SK-N-SH (cell line): ENCODE data around the gene RSPO4. TPM values are rescaled to one million over a fixed set of nuclear protein-coding genes. Genes with fewer than 3 reads are reported as not detected.

Experiments used
- CTCF ChIA-PET: fragments of 300-600, 350-600 bp; formaldehyde crosslinking; extraction: SDS; loops from one replicate; lab custom pipeline; 2021; lab: Yijun Ruan, JAX
- POLR2A ChIA-PET: fragments of 350-600 bp; sonication (Branson Sonifier 250); formaldehyde crosslinking; extraction: SDS; loops from one replicate; lab custom pipeline; 2020; ENCODE audit warnings: antibody characterized with exemption, inconsistent platforms; lab: Yijun Ruan, JAX
- DNase-seq: peaks from one replicate; pipeline ENCODE4 v3.0.0; 2012
- H2AFZ ChIP-seq: fragments of 200-600 bp; sonication (generic); 2 replicates; pipeline ENCODE4 v1.8.1; 2016; ENCODE audit warnings: antibody characterized with exemption, mild to moderate bottlenecking, low read depth
- H3F3A ChIP-seq: fragments of 200-600 bp; sonication (generic); replicated peaks from 2 replicates; pipeline ENCODE3; 2016; ENCODE audit warnings: antibody characterized with exemption, mild to moderate bottlenecking; ENCODE audit not compliant: insufficient read depth
- H3K27ac ChIP-seq, 2 experiments: fragments of 200-500 bp in 1 of 2; fragments of 200-600 bp in 1 of 2; sonication (Bioruptor generic) in 1 of 2; sonication (generic), shearing (Covaris generic) in 1 of 2; 2 replicates each; pipeline versions ENCODE4 v1.5.1 to v1.6.1; 2014 to 2016; ENCODE audit warnings: low read depth in 2 of 2, inconsistent platforms in 1 of 2, low read length in 1 of 2, mild to moderate bottlenecking in 1 of 2, mixed read lengths in 1 of 2
- H3K27me3 ChIP-seq: fragments of 200-600 bp; sonication (generic), shearing (Covaris generic); 2 replicates; pipeline ENCODE4 v1.6.1; 2016; ENCODE audit warnings: mixed run types; ENCODE audit not compliant: insufficient read depth
- H3K36me3 ChIP-seq, 2 experiments: fragments of 200-500 bp in 1 of 2; fragments of 200-600 bp in 1 of 2; sonication (Bioruptor generic) in 1 of 2; sonication (generic) in 1 of 2; replicated peaks in 1 of 2; 2 replicates each; pipeline versions ENCODE3 to v1.5.1; 2014 to 2016; ENCODE audit warnings: low read length in 1 of 2, mild to moderate bottlenecking in 1 of 2; ENCODE audit not compliant: insufficient read depth in 2 of 2, control insufficient read depth in 1 of 2
- H3K4me1 ChIP-seq, 2 experiments: fragments of 200-500 bp in 1 of 2; fragments of 200-600 bp in 1 of 2; sonication (Bioruptor generic) in 1 of 2; sonication (generic), shearing (Covaris generic) in 1 of 2; 2 replicates each; pipeline versions ENCODE4 v1.5.1 to v1.6.1; 2014 to 2016; ENCODE audit warnings: low read depth in 1 of 2, low read length in 1 of 2, mixed run types in 1 of 2; ENCODE audit not compliant: insufficient read depth in 2 of 2, control insufficient read depth in 1 of 2
- H3K4me2 ChIP-seq: fragments of 200-600 bp; sonication (generic), shearing (Covaris generic); 2 replicates; pipeline ENCODE4 v1.6.1; 2017; ENCODE audit warnings: mixed run types
- H3K4me3 ChIP-seq, 2 experiments: fragments of 200-500 bp in 1 of 2; fragments of 200-600 bp in 1 of 2; sonication (Bioruptor generic) in 1 of 2; sonication (generic), shearing (Covaris generic) in 1 of 2; 2 replicates each; pipeline versions ENCODE4 v1.5.1 to v1.8.1; 2014 to 2016; ENCODE audit warnings: low read depth in 2 of 2, inconsistent platforms in 1 of 2, low read length in 1 of 2, mild to moderate bottlenecking in 1 of 2, mixed read lengths in 1 of 2, moderate library complexity in 1 of 2
- H3K79me2 ChIP-seq: fragments of 200-600 bp; sonication (generic); 2 replicates; pipeline ENCODE4 v1.8.1; 2017; ENCODE audit warnings: mild to moderate bottlenecking; ENCODE audit not compliant: insufficient read depth
- H3K9ac ChIP-seq: fragments of 200-600 bp; sonication (generic); 2 replicates; pipeline ENCODE4 v1.6.1; 2017; ENCODE audit warnings: mixed run types
- H3K9me2 ChIP-seq: fragments of 200-600 bp; sonication (generic); 2 replicates; pipeline ENCODE4 v1.6.1; 2017; ENCODE audit warnings: mixed run types
- H3K9me3 ChIP-seq: fragments of 200-600 bp; sonication (generic); 2 replicates; pipeline ENCODE4 v1.6.1; 2017; ENCODE audit warnings: mixed run types, mild to moderate bottlenecking, moderate library complexity
- H4K20me1 ChIP-seq: fragments of 200-600 bp; sonication (generic); 2 replicates; pipeline ENCODE4 v1.6.1; 2017; ENCODE audit warnings: mild to moderate bottlenecking, mixed run types; ENCODE audit not compliant: insufficient read depth
- ELF1 ChIP-seq: IDR thresholded peaks from 2 replicates; pipeline ENCODE4 v1.4.0; 2012
- GABPA ChIP-seq: IDR thresholded peaks from 2 replicates; pipeline ENCODE4 v1.4.0; 2012; ENCODE audit warnings: low read depth, mild to moderate bottlenecking
- JUND ChIP-seq: IDR thresholded peaks from 2 replicates; pipeline ENCODE4 v1.4.0; 2012
- MXI1 ChIP-seq: IDR thresholded peaks from 2 replicates; pipeline ENCODE4 v1.6.1; 2012; ENCODE audit warnings: mild to moderate bottlenecking, low read depth, low read length, improper control_type of control experiment
- NFIC ChIP-seq: IDR thresholded peaks from 2 replicates; pipeline ENCODE4 v1.4.0; 2012; ENCODE audit warnings: borderline replicate concordance
- NRF1 ChIP-seq: IDR thresholded peaks from 2 replicates; pipeline ENCODE4 v1.6.1; 2012; ENCODE audit warnings: low read depth, mild to moderate bottlenecking, low read length
- RCOR1 ChIP-seq: fragments of 150-350 bp; IDR thresholded peaks from 2 replicates; pipeline ENCODE4 v1.6.1; 2017; ENCODE audit warnings: antibody characterized with exemption, low read length
- SMC3 ChIP-seq: IDR thresholded peaks from 2 replicates; pipeline ENCODE4 v1.6.1; 2012; ENCODE audit warnings: low read depth, low read length, improper control_type of control experiment
- TCF12 ChIP-seq: IDR thresholded peaks from 2 replicates; pipeline ENCODE4 v1.4.0; 2012
- WGBS: methylation state at CpG from one replicate; pipeline ENCODE4 v1.1.6; 2017; ENCODE audit warnings: low lambda C conversion rate; 5-methylcytosine and 5-hydroxymethylcytosine counted together
- polyA plus RNA-seq, 3 experiments: library from polyadenylated mRNA; depleted of rRNA; stranded (reverse); fragments of >200 nt; gene quantifications; 2 replicates each; pipeline ENCODE4 v1.2.3, GENCODE V29; 2012
- TF ChIP-seq, protein P1 (sequence below): fragments of 200-600 bp; sonication (generic); IDR thresholded peaks from 2 replicates; pipeline ENCODE4 v1.6.1; 2017; ENCODE audit warnings: antibody characterized with exemption, mild to moderate bottlenecking, moderate library complexity
- TF ChIP-seq, protein P2 (sequence below): IDR thresholded peaks from 2 replicates; pipeline ENCODE4 v1.6.1; 2012; ENCODE audit warnings: mild to moderate bottlenecking, low read depth, low read length, moderate library complexity
- TF ChIP-seq, protein P3 (sequence below): IDR thresholded peaks from 2 replicates; pipeline ENCODE4 v1.4.0; 2012; ENCODE audit warnings: low read depth, borderline replicate concordance
- TF ChIP-seq, protein P4 (sequence below): IDR thresholded peaks from 2 replicates; pipeline ENCODE4 v1.4.0; 2012; ENCODE audit warnings: low read depth, borderline replicate concordance
- TF ChIP-seq, protein P5 (sequence below): IDR thresholded peaks from 2 replicates; pipeline ENCODE4; 2012

Gene RSPO4
- polyA plus RNA-seq, 1 of the 3 experiments (the other 2 are of a cell fraction): not detected

DNA sequence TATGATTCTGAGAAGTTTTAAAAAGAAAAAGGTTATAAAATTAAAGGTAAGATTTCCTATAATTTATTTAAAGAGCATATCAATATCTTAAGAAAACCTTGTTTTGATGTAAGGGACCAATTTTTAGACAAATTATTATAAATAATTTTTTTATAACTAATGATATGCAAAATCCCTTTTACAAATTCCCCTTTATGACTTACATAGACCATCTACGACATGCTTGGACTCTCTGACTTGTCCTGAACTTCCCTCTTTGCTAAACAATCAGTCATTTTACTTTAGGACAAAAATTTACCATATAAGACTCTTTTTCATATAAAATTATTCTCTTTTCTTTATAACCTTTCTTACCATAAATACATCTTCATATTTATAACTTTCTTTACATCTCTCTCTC lies 70.7 kb downstream of the RSPO4 start (continued):
- TF ChIP-seq, protein P1, sequence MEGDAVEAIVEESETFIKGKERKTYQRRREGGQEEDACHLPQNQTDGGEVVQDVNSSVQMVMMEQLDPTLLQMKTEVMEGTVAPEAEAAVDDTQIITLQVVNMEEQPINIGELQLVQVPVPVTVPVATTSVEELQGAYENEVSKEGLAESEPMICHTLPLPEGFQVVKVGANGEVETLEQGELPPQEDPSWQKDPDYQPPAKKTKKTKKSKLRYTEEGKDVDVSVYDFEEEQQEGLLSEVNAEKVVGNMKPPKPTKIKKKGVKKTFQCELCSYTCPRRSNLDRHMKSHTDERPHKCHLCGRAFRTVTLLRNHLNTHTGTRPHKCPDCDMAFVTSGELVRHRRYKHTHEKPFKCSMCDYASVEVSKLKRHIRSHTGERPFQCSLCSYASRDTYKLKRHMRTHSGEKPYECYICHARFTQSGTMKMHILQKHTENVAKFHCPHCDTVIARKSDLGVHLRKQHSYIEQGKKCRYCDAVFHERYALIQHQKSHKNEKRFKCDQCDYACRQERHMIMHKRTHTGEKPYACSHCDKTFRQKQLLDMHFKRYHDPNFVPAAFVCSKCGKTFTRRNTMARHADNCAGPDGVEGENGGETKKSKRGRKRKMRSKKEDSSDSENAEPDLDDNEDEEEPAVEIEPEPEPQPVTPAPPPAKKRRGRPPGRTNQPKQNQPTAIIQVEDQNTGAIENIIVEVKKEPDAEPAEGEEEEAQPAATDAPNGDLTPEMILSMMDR: no peak
- TF ChIP-seq RCOR1: no peak

DNA sequence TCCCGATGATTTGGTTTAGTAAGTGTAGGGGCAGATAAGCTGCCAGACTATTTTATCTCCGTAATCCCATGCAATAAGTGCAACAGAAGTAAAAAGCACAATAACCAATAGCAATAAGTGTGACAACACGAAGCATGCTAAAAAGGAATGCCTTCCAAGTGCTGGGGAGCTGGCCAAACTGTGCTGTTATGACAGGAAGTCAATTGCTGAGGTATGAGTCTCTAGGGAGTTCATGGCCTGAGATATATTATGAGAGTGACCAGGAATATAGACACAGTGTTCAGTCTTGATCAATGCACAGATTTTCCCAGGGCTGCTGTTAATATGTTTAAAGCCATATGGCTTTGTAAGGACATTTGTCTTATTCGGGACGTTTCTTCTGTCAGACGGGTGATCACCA lies 75.4 kb downstream of the RSPO4 start:
- CTCF ChIA-PET: interaction anchor here (1.4 to 1.6 kb wide), 2 partner anchors 29 to 30 kb away, joined by 3 to 5 read pairs; no protein-coding TSS in a partner anchor
- H3K79me2 ChIP-seq: no peaks in the 10 kb centered on the region
- POLR2A ChIA-PET: no interaction called here
- H3K4me2 ChIP-seq: no peak overlapping the region
- no peaks in the 10 kb centered on the region for H3K4me1 ChIP-seq
- H3K4me3 ChIP-seq: no peak overlapping the region
- no peaks in the 10 kb centered on the region for H3K27me3 ChIP-seq
- no peaks in the 10 kb centered on the region for H4K20me1 ChIP-seq
- H3K9me3 ChIP-seq: peaks cover 9% of the 10 kb centered on the region; the same call in 1 of the 2 replicates
- no peaks in the 10 kb centered on the region for H3K9me2 ChIP-seq
- H3K27ac ChIP-seq: no peak overlapping the region
- DNase-seq: no peak
- WGBS: 14% methylated on average over 6 of the region's 6 CpGs
- H3F3A ChIP-seq: no peaks in the 10 kb centered on the region
- TF ChIP-seq MXI1: no peak
- TF ChIP-seq, protein P2, sequence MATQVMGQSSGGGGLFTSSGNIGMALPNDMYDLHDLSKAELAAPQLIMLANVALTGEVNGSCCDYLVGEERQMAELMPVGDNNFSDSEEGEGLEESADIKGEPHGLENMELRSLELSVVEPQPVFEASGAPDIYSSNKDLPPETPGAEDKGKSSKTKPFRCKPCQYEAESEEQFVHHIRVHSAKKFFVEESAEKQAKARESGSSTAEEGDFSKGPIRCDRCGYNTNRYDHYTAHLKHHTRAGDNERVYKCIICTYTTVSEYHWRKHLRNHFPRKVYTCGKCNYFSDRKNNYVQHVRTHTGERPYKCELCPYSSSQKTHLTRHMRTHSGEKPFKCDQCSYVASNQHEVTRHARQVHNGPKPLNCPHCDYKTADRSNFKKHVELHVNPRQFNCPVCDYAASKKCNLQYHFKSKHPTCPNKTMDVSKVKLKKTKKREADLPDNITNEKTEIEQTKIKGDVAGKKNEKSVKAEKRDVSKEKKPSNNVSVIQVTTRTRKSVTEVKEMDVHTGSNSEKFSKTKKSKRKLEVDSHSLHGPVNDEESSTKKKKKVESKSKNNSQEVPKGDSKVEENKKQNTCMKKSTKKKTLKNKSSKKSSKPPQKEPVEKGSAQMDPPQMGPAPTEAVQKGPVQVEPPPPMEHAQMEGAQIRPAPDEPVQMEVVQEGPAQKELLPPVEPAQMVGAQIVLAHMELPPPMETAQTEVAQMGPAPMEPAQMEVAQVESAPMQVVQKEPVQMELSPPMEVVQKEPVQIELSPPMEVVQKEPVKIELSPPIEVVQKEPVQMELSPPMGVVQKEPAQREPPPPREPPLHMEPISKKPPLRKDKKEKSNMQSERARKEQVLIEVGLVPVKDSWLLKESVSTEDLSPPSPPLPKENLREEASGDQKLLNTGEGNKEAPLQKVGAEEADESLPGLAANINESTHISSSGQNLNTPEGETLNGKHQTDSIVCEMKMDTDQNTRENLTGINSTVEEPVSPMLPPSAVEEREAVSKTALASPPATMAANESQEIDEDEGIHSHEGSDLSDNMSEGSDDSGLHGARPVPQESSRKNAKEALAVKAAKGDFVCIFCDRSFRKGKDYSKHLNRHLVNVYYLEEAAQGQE: no peak
- no peak for TF ChIP-seq NRF1
- TF ChIP-seq, protein P1: no peak
- TF ChIP-seq GABPA: no peak
- TF ChIP-seq TCF12: no peak
- TF ChIP-seq, protein P3, sequence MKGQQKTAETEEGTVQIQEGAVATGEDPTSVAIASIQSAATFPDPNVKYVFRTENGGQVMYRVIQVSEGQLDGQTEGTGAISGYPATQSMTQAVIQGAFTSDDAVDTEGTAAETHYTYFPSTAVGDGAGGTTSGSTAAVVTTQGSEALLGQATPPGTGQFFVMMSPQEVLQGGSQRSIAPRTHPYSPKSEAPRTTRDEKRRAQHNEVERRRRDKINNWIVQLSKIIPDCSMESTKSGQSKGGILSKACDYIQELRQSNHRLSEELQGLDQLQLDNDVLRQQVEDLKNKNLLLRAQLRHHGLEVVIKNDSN: no peak
- no peak for TF ChIP-seq NFIC
- TF ChIP-seq, protein P4, sequence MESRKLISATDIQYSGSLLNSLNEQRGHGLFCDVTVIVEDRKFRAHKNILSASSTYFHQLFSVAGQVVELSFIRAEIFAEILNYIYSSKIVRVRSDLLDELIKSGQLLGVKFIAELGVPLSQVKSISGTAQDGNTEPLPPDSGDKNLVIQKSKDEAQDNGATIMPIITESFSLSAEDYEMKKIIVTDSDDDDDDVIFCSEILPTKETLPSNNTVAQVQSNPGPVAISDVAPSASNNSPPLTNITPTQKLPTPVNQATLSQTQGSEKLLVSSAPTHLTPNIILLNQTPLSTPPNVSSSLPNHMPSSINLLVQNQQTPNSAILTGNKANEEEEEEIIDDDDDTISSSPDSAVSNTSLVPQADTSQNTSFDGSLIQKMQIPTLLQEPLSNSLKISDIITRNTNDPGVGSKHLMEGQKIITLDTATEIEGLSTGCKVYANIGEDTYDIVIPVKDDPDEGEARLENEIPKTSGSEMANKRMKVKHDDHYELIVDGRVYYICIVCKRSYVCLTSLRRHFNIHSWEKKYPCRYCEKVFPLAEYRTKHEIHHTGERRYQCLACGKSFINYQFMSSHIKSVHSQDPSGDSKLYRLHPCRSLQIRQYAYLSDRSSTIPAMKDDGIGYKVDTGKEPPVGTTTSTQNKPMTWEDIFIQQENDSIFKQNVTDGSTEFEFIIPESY: no peak
- TF ChIP-seq JUND: no peak
- no peak for TF ChIP-seq SMC3
- TF ChIP-seq, protein P5, sequence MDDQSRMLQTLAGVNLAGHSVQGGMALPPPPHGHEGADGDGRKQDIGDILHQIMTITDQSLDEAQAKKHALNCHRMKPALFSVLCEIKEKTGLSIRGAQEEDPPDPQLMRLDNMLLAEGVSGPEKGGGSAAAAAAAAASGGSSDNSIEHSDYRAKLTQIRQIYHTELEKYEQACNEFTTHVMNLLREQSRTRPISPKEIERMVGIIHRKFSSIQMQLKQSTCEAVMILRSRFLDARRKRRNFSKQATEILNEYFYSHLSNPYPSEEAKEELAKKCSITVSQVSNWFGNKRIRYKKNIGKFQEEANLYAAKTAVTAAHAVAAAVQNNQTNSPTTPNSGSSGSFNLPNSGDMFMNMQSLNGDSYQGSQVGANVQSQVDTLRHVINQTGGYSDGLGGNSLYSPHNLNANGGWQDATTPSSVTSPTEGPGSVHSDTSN: no peak
- TF ChIP-seq ELF1: no peak
- H3K36me3 ChIP-seq: no peaks in the 10 kb centered on the region
- no peak overlapping the region for H2AFZ ChIP-seq
- no peak overlapping the region for H3K9ac ChIP-seq
